ENCODE measurements around the gene HDAC4. TPM values are rescaled to one million over a fixed set of nuclear protein-coding genes. Genes with fewer than 3 reads are reported as not detected.
A peak's percentile ranks its signal among the peaks of the same experiment; 100 is the strongest.

Gene HDAC4
- total and polyA plus RNA-seq, 4 donors = 6.8 to 75.5 (median 30.2) TPM

DNA sequence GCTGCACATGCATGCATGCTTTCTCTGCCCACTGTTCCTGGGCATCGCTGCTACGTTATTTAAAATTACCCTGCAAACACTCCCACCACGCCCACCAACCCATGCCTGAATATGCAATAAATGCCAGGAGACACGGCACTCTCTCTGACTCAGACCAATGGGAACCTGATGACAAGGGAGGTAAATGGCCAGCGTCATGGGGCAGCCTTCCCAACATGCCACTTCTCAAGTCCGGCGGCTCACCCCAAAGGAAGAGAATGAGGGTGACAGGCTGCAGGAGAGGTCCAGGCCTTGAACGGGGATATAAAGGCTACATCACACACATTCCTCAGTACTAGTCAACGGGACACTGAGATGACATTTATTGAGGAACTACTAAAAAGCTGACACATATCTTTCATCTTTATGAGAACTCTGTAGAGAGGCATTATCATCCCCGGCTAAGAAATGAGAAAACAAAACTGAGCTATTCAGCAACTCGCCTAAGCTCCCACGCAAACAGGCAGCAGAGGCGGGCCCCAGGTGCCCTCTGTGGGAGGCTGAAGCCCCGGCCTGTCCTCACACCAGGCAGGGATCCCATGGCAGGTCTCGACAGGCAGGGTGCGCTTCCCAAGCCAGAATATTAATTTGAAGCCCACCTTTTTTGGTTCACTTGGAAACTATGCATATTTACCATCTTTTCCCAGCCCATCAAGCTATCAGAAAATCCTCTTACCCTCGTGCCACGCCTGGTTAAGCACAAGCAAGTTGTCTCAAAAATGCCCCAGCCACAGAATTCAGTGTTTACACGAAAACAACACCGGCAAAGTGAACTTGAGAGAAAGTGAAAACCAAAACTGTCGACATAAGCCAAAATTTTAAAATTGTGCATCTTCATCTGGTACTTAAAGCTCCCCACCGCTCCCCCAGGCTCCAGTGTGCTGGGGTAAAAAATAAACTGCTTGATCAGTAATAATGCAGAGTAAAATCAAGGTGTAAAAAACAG lies 166.3 kb downstream of the HDAC4 start:
- Histone ChIP-seq H3K4me1 (ENCODE audit: control insufficient read depth in 1 of 2, insufficient read depth in 2 of 2, low read length in 2 of 2) (no peaks in the 10 kb centered on the region), H3K27ac (ENCODE audit: low read depth in 1 of 2, low read length in 2 of 2) (no peak overlapping the region), H3K27me3 (ENCODE audit: control insufficient read depth in 1 of 2, insufficient read depth in 2 of 2, low read length in 1 of 2) (no peaks in the 10 kb centered on the region), H3K36me3 (ENCODE audit: control insufficient read depth in 1 of 2, insufficient read depth in 2 of 2, low read length in 1 of 2) (no peaks in the 10 kb centered on the region), H3K4me3 (ENCODE audit: low read length in 2 of 2) (no peak overlapping the region), H3K9me3 (ENCODE audit: control insufficient read depth, low read length) (no peaks in the 10 kb centered on the region)
- intact Hi-C loops (cut with DNase I) = no loop called here
- WGBS, 2 donors = 89 to 92% methylated on average over 22 of the region's 22 CpGs
- ATAC-seq (ENCODE audit: low FRiP score) (no peak), DNase-seq (no peak)

DNA sequence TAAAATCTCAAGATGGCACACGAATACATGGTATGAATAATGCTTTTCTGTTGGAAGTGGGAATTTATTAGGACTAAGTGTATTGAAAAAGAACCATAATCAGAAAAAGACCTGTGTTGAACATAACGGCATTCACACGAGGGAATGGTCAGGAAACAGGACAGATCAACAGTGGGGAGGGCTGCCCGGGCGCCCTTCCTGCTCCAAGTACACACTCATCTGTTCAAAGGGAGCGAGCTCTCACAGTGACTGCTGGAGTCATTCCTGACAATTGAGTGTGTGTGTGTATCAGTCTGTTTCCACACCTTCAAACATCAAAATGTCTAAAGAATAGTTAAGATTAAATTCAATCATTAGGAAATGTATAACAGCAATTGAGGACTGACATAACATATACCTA lies 167.2 kb downstream of the HDAC4 start:
- intact Hi-C loops (cut with DNase I) = no loop called here
- no peaks in the 10 kb centered on the region for H3K9me3 ChIP-seq (ENCODE audit: control insufficient read depth, low read length)
- 94 to 97% methylated on average over 6 of the region's 6 CpGs for WGBS, 2 donors
- no peaks in the 10 kb centered on the region for H3K27me3 ChIP-seq (ENCODE audit: control insufficient read depth in 1 of 2, insufficient read depth in 2 of 2, low read length in 1 of 2)
- no peak overlapping the region for H3K4me3 ChIP-seq (ENCODE audit: low read length in 2 of 2)
- DNase-seq (no peak), ATAC-seq (ENCODE audit: low FRiP score) (no peak)
- no peaks in the 10 kb centered on the region for H3K4me1 ChIP-seq (ENCODE audit: control insufficient read depth in 1 of 2, insufficient read depth in 2 of 2, low read length in 2 of 2)
- H3K36me3 ChIP-seq (ENCODE audit: control insufficient read depth in 1 of 2, insufficient read depth in 2 of 2, low read length in 1 of 2) = no peaks in the 10 kb centered on the region
- no peak overlapping the region for H3K27ac ChIP-seq (ENCODE audit: low read depth in 1 of 2, low read length in 2 of 2)

DNA sequence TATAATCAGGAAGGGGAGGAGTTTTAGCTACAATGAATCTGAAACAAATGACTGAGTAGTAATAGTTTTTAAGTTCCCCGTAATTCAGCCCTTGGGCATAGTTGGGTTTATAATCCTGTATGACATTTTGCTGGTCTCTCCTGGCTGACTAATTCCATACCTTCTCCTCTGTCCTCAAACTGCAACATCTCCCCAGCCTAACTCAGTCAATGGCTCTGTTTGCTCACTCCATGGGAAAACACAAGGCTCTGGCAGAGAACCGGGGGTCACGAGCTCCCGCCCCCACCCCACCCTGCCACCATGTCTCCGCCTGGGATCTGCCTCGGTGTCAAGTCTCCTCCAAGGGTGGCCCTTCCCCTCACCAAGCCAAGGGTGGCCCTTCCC lies 168.6 kb downstream of the HDAC4 start:
- no peak for DNase-seq
- no peaks in the 10 kb centered on the region for H3K4me1 ChIP-seq (ENCODE audit: control insufficient read depth in 1 of 2, insufficient read depth in 2 of 2, low read length in 2 of 2)
- 95 to 96% methylated on average over 6 of the region's 6 CpGs for WGBS, 2 donors
- ATAC-seq (ENCODE audit: low FRiP score) = no peak
- no peak overlapping the region for H3K27ac ChIP-seq (ENCODE audit: low read depth in 1 of 2, low read length in 2 of 2)
- intact Hi-C loops (cut with DNase I) = no loop called here
- no peaks in the 10 kb centered on the region for H3K27me3 ChIP-seq (ENCODE audit: control insufficient read depth in 1 of 2, insufficient read depth in 2 of 2, low read length in 1 of 2)
- H3K36me3 ChIP-seq (ENCODE audit: control insufficient read depth in 1 of 2, insufficient read depth in 2 of 2, low read length in 1 of 2) = no peaks in the 10 kb centered on the region
- H3K9me3 ChIP-seq (ENCODE audit: control insufficient read depth, low read length) = no peaks in the 10 kb centered on the region
- no peak overlapping the region for H3K4me3 ChIP-seq (ENCODE audit: low read length in 2 of 2)

DNA sequence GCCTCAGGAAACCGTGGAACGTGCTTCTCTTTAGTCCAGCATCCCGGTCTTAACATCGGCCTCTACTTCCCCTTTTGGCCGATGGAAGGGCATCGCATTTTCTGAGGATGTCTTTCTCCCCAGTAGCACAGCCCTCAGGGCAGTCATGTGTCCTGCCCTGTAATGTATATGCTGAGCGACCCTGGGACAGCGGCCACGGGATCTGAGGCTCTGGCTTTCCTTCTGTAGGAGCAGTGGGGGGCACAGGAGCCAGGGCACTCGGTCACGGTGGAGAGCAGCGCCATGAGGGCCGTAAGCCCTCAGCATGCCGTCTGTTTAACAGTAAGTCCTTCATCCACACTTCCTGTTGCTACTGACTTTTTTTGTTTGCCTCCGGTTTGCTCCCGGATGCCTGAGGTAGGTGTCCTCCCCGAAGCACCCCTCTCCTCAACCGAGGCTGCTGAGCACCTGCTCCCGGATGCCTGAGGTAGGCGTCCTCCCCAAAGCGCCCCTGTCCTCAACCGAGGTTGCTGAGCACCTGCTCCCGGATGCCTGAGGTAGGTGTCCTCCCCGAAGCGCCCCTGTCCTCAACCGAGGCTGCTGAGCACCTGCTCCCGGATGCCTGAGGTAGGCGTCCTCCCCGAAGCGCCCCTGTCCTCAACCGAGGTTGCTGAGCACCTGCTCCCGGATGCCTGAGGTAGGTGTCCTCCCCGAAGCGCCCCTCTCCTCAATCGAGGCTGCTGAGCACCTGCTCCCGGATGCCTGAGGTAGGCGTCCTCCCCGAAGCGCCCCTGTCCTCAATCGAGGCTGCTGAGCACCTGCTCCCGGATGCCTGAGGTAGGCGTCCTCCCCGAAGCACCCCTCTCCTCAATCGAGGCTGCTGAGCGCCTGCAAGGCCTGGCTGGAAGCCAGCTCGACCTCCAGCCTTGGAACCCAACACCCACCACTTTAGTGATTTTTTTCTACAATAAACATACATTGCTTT lies 169.3 kb downstream of the HDAC4 start:
- DNase-seq (no peak), ATAC-seq (ENCODE audit: low FRiP score) (no peak)
- WGBS, 2 donors = 86 to 87% methylated on average over 33 to 46 of the region's 46 CpGs
- H3K27ac ChIP-seq (ENCODE audit: low read depth in 1 of 2, low read length in 2 of 2) = no peak overlapping the region
- no peaks in the 10 kb centered on the region for H3K36me3 ChIP-seq (ENCODE audit: control insufficient read depth in 1 of 2, insufficient read depth in 2 of 2, low read length in 1 of 2)
- no peak overlapping the region for H3K4me3 ChIP-seq (ENCODE audit: low read length in 2 of 2)
- intact Hi-C loops (cut with DNase I) = no loop called here
- H3K27me3 ChIP-seq (ENCODE audit: control insufficient read depth in 1 of 2, insufficient read depth in 2 of 2, low read length in 1 of 2) = no peaks in the 10 kb centered on the region
- H3K4me1 ChIP-seq (ENCODE audit: control insufficient read depth in 1 of 2, insufficient read depth in 2 of 2, low read length in 2 of 2) = no peaks in the 10 kb centered on the region
- no peaks in the 10 kb centered on the region for H3K9me3 ChIP-seq (ENCODE audit: control insufficient read depth, low read length)

DNA sequence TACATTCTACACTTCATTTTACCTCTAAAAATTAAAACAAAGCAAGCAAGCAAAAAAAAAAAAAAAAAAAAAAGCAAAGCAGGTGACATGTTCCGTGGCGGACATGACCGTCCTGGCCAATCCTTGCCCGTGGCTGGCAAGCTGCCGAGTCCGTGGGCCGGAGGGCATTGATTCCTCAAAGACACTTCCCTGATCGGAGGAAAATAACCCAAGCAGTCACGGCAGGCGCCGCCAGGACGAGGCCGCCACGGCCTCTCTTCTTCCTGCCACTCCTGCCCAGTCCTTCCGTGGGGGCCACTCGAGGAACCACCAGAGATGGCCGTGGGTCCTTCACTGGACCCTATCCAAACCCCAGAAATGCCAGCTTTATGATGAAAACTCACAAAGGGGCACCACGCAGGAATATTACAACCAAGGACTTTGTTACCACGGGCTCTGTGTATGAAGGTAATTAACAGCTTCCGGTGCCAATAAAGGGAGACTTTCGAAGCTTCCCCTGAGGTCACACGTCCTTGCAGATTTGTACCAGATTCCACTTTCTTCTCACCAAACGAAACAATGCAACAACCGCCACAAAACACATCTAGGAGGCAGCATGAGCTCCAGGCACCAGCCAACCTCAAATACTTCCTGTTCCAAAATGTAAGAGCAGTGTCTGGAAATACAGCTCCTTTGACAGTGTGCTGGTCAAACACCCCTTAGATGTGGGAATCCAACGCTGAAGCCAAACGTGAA lies 170.3 kb downstream of the HDAC4 start:
- Histone ChIP-seq H3K27me3 (ENCODE audit: control insufficient read depth in 1 of 2, insufficient read depth in 2 of 2, low read length in 1 of 2) (no peaks in the 10 kb centered on the region), H3K4me3 (ENCODE audit: low read length in 2 of 2) (no peak overlapping the region), H3K27ac (ENCODE audit: low read depth in 1 of 2, low read length in 2 of 2) (no peak overlapping the region), H3K9me3 (ENCODE audit: control insufficient read depth, low read length) (no peaks in the 10 kb centered on the region), H3K4me1 (ENCODE audit: control insufficient read depth in 1 of 2, insufficient read depth in 2 of 2, low read length in 2 of 2) (no peaks in the 10 kb centered on the region), H3K36me3 (ENCODE audit: control insufficient read depth in 1 of 2, insufficient read depth in 2 of 2, low read length in 1 of 2) (no peaks in the 10 kb centered on the region)
- peak in 1 of 2 donors; percentile 82 for DNase-seq
- 81 to 82% methylated on average over 26 of the region's 26 CpGs for WGBS, 2 donors
- intact Hi-C loops (cut with DNase I) = no loop called here
- no peak for ATAC-seq (ENCODE audit: low FRiP score)

DNA sequence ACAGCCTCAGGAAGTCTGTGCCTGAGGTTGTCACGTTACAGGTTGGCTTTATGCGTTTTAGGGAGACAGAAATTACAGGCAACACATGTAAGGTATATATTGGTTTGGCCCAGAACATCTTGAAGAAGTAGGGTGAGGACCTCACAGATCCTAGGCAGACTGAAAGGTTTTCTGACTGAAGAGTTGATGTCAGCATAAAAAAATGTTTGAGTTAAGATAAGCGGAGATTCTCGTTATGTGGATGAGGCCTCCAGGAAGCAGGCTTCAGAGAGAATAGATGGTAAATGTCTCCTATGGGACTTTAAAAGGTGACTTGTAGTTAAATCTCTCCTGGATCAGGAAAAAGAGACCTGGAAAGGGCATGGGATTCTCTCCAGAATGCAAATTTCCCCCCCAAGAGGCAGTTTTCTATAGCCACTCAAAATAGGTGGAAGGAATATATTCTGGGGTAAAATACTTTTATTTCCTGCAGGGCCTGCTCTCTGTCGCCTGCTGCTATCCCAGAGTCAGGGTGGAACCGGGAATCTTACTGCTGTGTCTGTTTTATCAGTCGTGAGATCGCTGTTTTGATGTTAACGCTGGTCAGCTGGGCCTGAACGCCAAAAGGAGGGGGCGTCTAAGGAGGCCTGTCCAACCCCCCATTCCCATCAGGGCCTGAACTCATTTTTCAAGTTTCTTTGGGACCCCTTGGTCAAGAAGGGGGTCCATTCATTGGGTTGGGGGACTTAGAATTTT lies 171.1 kb downstream of the HDAC4 start:
- WGBS, 2 donors = 83 to 84% methylated on average over 11 of the region's 11 CpGs

GRCh38 chr2:239227661-239228371 lies 173.0 kb downstream of the HDAC4 start:
- H3K36me3 ChIP-seq (ENCODE audit: control insufficient read depth in 1 of 2, insufficient read depth in 2 of 2, low read length in 1 of 2) = no peaks in the 10 kb centered on the region
- intact Hi-C loops (cut with DNase I) = loop anchor here in 1 of 2 donors (5.0 to 10.0 kb wide), 2 partner anchors 39 to 167 kb away; no protein-coding TSS in a partner anchor
- H3K4me3 ChIP-seq (ENCODE audit: low read length in 2 of 2) = no peak overlapping the region
- DNase-seq (no peak), ATAC-seq (ENCODE audit: low FRiP score) (no peak)
- 74 to 77% methylated on average over 14 of the region's 14 CpGs for WGBS, 2 donors
- no peaks in the 10 kb centered on the region for H3K27me3 ChIP-seq (ENCODE audit: control insufficient read depth in 1 of 2, insufficient read depth in 2 of 2, low read length in 1 of 2)
- H3K4me1 ChIP-seq (ENCODE audit: control insufficient read depth in 1 of 2, insufficient read depth in 2 of 2, low read length in 2 of 2) = peaks cover 0 to 2% of the 10 kb centered on the region in 2 donors
- H3K27ac ChIP-seq (ENCODE audit: low read depth in 1 of 2, low read length in 2 of 2) = peak overlapping the region in 1 of 2 donors; percentile 6
- H3K9me3 ChIP-seq (ENCODE audit: control insufficient read depth, low read length) = no peaks in the 10 kb centered on the region

More for the DNA sequence above, 171.1 kb downstream of the HDAC4 start:
- H3K9me3 ChIP-seq (ENCODE audit: control insufficient read depth, low read length) = no peaks in the 10 kb centered on the region
- H3K4me1 ChIP-seq (ENCODE audit: control insufficient read depth in 1 of 2, insufficient read depth in 2 of 2, low read length in 2 of 2) = no peaks in the 10 kb centered on the region
- H3K27me3 ChIP-seq (ENCODE audit: control insufficient read depth in 1 of 2, insufficient read depth in 2 of 2, low read length in 1 of 2) = no peaks in the 10 kb centered on the region
- no peak overlapping the region for H3K4me3 ChIP-seq (ENCODE audit: low read length in 2 of 2)
- DNase-seq (no peak), ATAC-seq (ENCODE audit: low FRiP score) (no peak)
- H3K27ac ChIP-seq (ENCODE audit: low read depth in 1 of 2, low read length in 2 of 2) = no peak overlapping the region
- no peaks in the 10 kb centered on the region for H3K36me3 ChIP-seq (ENCODE audit: control insufficient read depth in 1 of 2, insufficient read depth in 2 of 2, low read length in 1 of 2)
- intact Hi-C loops (cut with DNase I) = loop anchor here in 1 of 2 donors (5.0 to 10.0 kb wide), 2 partner anchors 38 to 165 kb away; no protein-coding TSS in a partner anchor
